ENCODE measurements around the gene CCDC24. TPM values are rescaled to one million over a fixed set of nuclear protein-coding genes. Genes with fewer than 3 reads are reported as not detected.

The CCDC24 gene
- total and polyA plus RNA-seq, 9 of the 15 experiments (the other 6 are each of a cell fraction or from before 2014, with no cell fraction given), result 0.31 to 4.5 (median 1.5) TPM

DNA sequence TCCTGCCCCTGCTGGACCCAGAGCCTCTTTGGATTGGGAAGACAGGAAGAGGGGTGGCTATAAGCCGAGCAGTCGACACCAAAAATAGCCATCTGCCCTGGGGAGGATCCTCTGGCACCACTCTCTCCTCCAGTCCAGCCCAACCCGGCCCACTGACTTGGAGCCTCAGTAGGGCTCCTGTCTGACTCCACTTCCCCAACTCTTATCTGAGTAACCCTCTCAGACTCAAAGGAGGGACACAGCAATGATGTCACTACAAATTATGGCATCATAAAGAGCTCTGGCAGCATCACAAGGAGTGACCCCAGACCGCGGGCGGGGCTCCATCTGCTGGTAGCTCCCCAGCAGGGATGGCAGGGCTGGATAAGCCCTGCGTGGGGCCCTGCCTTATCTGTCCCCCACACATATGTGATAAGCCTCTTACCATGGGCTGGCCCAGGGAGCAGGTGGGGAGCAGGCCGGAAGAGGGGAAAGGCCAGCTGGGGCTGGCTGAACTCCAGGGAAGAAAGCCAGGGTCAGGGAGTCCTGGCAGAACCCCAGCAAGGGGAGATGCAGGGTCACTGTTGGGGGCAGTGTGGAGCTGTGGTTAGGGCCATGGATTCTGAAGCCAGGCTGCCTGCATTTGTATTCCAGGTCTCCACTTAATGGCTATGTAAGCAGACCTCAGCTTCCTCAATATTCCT, 44.5 kb downstream of the CCDC24 start (continued):
- TF ChIP-seq, protein P1, sequence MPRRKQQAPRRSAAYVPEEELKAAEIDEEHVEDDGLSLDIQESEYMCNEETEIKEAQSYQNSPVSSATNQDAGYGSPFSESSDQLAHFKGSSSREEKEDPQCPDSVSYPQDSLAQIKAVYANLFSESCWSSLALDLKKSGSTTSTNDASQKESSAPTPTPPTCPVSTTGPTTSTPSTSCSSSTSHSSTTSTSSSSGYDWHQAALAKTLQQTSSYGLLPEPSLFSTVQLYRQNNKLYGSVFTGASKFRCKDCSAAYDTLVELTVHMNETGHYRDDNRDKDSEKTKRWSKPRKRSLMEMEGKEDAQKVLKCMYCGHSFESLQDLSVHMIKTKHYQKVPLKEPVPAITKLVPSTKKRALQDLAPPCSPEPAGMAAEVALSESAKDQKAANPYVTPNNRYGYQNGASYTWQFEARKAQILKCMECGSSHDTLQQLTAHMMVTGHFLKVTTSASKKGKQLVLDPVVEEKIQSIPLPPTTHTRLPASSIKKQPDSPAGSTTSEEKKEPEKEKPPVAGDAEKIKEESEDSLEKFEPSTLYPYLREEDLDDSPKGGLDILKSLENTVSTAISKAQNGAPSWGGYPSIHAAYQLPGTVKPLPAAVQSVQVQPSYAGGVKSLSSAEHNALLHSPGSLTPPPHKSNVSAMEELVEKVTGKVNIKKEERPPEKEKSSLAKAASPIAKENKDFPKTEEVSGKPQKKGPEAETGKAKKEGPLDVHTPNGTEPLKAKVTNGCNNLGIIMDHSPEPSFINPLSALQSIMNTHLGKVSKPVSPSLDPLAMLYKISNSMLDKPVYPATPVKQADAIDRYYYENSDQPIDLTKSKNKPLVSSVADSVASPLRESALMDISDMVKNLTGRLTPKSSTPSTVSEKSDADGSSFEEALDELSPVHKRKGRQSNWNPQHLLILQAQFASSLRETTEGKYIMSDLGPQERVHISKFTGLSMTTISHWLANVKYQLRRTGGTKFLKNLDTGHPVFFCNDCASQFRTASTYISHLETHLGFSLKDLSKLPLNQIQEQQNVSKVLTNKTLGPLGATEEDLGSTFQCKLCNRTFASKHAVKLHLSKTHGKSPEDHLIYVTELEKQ (CRISPR knock-in tag; IDR thresholded peaks at IDR 0.05), result peak; percentile 90
- no peak for TF ChIP-seq XRCC4 (IDR thresholded peaks at IDR 0.05; ENCODE audit: extremely low read depth, insufficient read depth, insufficient read length)
- TF ChIP-seq, protein P2, sequence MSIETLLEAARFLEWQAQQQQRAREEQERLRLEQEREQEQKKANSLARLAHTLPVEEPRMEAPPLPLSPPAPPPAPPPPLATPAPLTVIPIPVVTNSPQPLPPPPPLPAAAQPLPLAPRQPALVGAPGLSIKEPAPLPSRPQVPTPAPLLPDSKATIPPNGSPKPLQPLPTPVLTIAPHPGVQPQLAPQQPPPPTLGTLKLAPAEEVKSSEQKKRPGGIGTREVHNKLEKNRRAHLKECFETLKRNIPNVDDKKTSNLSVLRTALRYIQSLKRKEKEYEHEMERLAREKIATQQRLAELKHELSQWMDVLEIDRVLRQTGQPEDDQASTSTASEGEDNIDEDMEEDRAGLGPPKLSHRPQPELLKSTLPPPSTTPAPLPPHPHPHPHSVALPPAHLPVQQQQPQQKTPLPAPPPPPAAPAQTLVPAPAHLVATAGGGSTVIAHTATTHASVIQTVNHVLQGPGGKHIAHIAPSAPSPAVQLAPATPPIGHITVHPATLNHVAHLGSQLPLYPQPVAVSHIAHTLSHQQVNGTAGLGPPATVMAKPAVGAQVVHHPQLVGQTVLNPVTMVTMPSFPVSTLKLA (conservative IDR thresholded peaks at IDR 0.05), result peak; percentile 83 to 92
- 0 out of 2 replicates have a peak, but pooled peaks have one; percentile 20 for TF ChIP-seq PTRF (tag; IDR thresholded peaks at IDR 0.05)
- TF ChIP-seq, protein P3, sequence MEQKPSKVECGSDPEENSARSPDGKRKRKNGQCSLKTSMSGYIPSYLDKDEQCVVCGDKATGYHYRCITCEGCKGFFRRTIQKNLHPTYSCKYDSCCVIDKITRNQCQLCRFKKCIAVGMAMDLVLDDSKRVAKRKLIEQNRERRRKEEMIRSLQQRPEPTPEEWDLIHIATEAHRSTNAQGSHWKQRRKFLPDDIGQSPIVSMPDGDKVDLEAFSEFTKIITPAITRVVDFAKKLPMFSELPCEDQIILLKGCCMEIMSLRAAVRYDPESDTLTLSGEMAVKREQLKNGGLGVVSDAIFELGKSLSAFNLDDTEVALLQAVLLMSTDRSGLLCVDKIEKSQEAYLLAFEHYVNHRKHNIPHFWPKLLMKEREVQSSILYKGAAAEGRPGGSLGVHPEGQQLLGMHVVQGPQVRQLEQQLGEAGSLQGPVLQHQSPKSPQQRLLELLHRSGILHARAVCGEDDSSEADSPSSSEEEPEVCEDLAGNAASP (IDR thresholded peaks at IDR 0.05), result no peak
- no peak for TF ChIP-seq CHD4 (IDR thresholded peaks at IDR 0.05; ENCODE audit: insufficient read depth, insufficient replicate concordance, low read depth, low read length, poor library complexity, severe bottlenecking)
- TF ChIP-seq U2AF2 (optimal IDR thresholded peaks at IDR 0.05; ENCODE audit: low read depth, low read length), result no peak
- TF ChIP-seq NR2C1 (IDR thresholded peaks at IDR 0.05), result peak; percentile 90
- TF ChIP-seq NR2C1 (tag; IDR thresholded peaks at IDR 0.05), result peak; percentile 95
- TF ChIP-seq ZZZ3 (IDR thresholded peaks at IDR 0.05), result no peak
- TF ChIP-seq, protein P4, sequence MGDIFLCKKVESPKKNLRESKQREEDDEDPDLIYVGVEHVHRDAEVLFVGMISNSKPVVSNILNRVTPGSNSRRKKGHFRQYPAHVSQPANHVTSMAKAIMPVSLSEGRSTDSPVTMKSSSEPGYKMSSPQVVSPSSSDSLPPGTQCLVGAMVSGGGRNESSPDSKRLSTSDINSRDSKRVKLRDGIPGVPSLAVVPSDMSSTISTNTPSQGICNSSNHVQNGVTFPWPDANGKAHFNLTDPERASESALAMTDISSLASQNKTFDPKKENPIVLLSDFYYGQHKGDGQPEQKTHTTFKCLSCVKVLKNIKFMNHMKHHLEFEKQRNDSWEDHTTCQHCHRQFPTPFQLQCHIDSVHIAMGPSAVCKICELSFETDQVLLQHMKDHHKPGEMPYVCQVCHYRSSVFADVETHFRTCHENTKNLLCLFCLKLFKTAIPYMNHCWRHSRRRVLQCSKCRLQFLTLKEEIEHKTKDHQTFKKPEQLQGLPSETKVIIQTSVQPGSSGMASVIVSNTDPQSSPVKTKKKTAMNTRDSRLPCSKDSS (IDR thresholded peaks at IDR 0.05; ENCODE audit: low read depth, partially characterized antibody), result no peak
- no peak for TF ChIP-seq RBBP5 (IDR thresholded peaks at IDR 0.05; ENCODE audit: borderline replicate concordance, insufficient read depth, low read length, poor library complexity, severe bottlenecking)
- TF ChIP-seq TFAM (CRISPR knock-in tag; conservative IDR thresholded peaks at IDR 0.05), result no peak
- peak; percentile 91 for TF ChIP-seq ZNF695 (CRISPR knock-in tag; IDR thresholded peaks at IDR 0.05)
- TF ChIP-seq, protein P5, sequence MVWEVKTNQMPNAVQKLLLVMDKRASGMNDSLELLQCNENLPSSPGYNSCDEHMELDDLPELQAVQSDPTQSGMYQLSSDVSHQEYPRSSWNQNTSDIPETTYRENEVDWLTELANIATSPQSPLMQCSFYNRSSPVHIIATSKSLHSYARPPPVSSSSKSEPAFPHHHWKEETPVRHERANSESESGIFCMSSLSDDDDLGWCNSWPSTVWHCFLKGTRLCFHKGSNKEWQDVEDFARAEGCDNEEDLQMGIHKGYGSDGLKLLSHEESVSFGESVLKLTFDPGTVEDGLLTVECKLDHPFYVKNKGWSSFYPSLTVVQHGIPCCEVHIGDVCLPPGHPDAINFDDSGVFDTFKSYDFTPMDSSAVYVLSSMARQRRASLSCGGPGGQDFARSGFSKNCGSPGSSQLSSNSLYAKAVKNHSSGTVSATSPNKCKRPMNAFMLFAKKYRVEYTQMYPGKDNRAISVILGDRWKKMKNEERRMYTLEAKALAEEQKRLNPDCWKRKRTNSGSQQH (CRISPR knock-in tag; IDR thresholded peaks at IDR 0.05), result peak; percentile 97
- no peak; the same call in 1 of the 2 replicates for TF ChIP-seq IFI16 (CRISPR knock-in tag; IDR thresholded peaks at IDR 0.05)
- TF ChIP-seq SP2 (IDR thresholded peaks at IDR 0.05; ENCODE audit: extremely low read depth, low read depth, low read length, poor library complexity, severe bottlenecking), result no peak
